IPS DF 6.9 (cell line): Measurements from ENCODE around the gene TSPAN18.

Experiments
- DNase-seq: peaks from one replicate; pipeline ENCODE4 v3.0.0-alpha.2; 2013; ENCODE audit warnings: low read depth, low spot score
- H3K27ac ChIP-seq: one replicate; pipeline ENCODE4 v1.5.1; 2013; ENCODE audit warnings: low read length, control low read depth
- H3K27me3 ChIP-seq: 2 replicates; pipeline ENCODE4 v1.6.1; 2013; ENCODE audit warnings: mild to moderate bottlenecking, low read length; ENCODE audit not compliant: control insufficient read depth, insufficient read depth
- H3K36me3 ChIP-seq: 2 replicates; pipeline ENCODE4 v1.6.1; 2013; ENCODE audit warnings: low read length; ENCODE audit not compliant: control insufficient read depth, insufficient read depth
- H3K4me1 ChIP-seq: 2 replicates; pipeline ENCODE4 v1.6.1; 2013; ENCODE audit warnings: low read length; ENCODE audit not compliant: control insufficient read depth, insufficient read depth
- H3K4me3 ChIP-seq: 2 replicates; pipeline ENCODE4 v1.5.1; 2013; ENCODE audit warnings: mild to moderate bottlenecking, low read length
- H3K9me3 ChIP-seq: 2 replicates; pipeline ENCODE4 v1.6.1; 2013; ENCODE audit warnings: low read length, inconsistent platforms; ENCODE audit not compliant: control insufficient read depth, insufficient read depth
- WGBS: extraction: QIAGEN DNeasy Blood & Tissue Kit; methylation state at CpG from one replicate; pipeline ENCODE4 v1.1.7; 2013; ENCODE audit warnings: mixed read lengths, missing lambda C conversion rate; ENCODE audit not compliant: insufficient read length, insufficient coverage; 5-methylcytosine and 5-hydroxymethylcytosine counted together

TSPAN18 gene

DNA sequence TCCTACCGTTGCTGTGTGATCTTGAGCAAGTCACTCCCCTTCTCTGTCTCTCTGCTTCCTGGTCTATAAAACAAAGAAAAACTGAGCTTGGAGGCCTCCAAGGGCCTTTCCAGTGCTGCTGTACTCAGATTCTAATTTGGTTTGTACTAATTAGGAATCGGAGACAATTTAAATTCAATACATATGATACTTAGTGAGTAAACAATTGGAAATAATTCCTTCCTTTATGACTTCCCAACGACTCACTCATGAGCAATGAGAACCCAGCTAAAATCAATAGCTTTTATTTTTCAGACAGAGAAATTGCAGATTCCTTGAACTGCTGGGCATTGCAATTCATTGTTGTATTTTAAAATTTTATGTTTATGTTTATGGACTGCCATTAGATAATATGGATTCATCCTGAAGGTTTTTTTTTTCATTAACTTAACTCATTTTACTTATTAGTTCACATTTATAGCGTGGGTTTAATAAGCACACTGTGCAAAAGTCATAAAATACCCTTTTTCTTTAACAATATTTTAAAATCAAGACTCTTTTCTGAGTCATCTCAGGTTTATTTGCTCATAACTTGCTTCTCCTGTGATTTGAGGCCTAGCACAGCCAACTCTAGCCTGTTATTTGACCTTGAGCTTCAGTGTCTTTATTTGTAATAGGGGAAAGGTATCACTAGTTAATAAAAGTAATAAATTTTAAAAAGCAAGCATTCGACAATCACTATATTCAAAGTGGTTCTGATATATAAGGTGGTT lies 128.2 kb downstream of the TSPAN18 start:
- no peaks in the 10 kb centered on the region for H3K27me3 ChIP-seq
- H3K4me3 ChIP-seq, result no peak overlapping the region
- no CpG with 5 or more reads among the region's 5 CpGs for WGBS
- no peak for DNase-seq
- H3K4me1 ChIP-seq, result peaks cover 4% of the 10 kb centered on the region; the same call in 1 of the 2 replicates
- no peaks in the 10 kb centered on the region for H3K9me3 ChIP-seq
- no peak overlapping the region for H3K27ac ChIP-seq
- H3K36me3 ChIP-seq, result no peaks in the 10 kb centered on the region

DNA sequence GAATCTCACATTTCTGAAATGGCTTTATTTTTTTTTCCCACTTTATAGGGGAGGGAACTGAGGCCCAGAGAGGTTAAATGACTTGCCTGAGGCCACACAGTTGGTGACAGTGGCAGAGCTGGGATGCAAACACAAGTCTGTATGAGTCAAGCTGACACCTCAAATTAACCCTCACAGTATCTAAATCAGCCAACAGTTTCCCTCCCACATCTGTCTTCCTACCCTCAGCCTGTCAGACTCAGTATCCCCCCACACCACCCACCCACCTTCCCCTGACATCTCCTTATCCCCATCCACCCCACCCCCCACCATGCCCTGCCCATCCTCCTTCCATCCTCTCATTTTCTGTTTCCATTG lies 128.7 kb downstream of the TSPAN18 start:
- H3K27ac ChIP-seq, result no peak overlapping the region
- H3K27me3 ChIP-seq, result no peaks in the 10 kb centered on the region
- no peaks in the 10 kb centered on the region for H3K36me3 ChIP-seq
- DNase-seq, result no peak
- no peak overlapping the region for H3K4me3 ChIP-seq
- no peaks in the 10 kb centered on the region for H3K9me3 ChIP-seq
- H3K4me1 ChIP-seq, result peaks cover 4% of the 10 kb centered on the region; the same call in 1 of the 2 replicates

DNA sequence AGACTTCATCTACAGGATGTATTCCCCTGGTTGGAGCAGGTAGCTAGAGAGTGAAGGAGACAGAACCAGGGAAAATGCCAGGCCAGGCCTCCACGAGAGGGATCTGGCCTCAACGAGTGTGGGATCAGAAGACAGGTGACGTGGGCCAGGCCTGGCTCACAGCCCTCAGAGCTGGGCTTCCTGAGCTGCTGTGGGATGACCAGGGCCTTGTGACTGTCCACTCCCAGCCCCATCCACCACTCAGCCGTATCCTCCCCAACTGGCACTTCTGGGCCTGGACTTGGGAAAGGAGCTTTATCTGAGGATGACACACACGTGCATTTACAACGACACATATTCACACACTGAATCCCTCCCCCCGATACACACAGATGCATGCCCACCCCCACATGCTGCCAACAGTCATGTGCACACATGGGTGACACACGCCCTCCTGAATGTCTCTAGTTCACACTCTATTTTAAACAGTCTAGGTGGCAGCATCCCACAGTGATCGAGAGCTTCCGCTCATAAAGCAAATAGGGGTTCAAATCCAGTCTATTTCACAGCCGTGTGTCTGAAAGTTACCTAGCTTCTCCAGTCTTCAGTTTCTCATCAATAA lies 130.8 kb downstream of the TSPAN18 start:
- no peak for DNase-seq
- Histone ChIP-seq H3K4me1 (peaks cover 9% of the 10 kb centered on the region), H3K27ac (no peak overlapping the region), H3K36me3 (no peaks in the 10 kb centered on the region), H3K27me3 (no peaks in the 10 kb centered on the region), H3K9me3 (no peaks in the 10 kb centered on the region), H3K4me3 (no peak overlapping the region)
- no CpG with 5 or more reads among the region's 11 CpGs for WGBS

DNA sequence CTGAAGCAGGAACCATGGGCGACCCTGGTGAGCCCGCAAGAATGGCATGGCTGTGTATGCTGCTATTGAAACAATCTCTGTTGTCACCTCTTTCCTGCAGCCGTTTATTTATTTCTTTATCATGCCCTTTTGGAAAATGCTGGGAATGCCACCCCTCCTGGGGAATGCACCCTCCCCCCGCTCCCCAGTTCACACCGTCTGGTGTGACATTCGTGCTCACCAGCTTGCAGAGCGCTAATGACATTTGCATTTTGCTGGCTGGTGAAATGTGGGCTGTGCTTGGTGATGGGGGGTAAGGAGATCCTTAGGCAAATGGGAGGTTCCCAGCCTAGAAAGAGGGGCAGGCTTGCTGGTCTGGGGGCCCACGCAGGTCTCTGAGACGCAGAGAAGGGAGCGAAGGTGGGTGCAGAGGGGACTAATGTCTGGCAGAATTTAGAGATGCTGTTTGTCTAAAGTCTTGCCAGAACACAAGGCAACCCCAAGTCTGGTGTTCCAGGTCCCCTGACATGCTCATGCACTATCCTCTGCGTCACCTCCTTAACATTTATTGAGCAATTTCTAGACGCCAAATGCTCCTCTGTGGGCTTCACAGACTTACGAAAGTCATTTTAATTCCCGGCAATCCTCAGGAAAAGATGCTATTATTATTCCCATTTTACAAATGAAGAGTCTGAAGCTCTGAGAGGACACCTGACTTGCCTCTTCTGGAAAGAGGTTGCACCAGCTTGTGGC lies 132.2 kb downstream of the TSPAN18 start:
- WGBS, result no CpG with 5 or more reads among the region's 14 CpGs
- no peak for DNase-seq
- peaks cover 12% of the 10 kb centered on the region for H3K4me1 ChIP-seq

DNA sequence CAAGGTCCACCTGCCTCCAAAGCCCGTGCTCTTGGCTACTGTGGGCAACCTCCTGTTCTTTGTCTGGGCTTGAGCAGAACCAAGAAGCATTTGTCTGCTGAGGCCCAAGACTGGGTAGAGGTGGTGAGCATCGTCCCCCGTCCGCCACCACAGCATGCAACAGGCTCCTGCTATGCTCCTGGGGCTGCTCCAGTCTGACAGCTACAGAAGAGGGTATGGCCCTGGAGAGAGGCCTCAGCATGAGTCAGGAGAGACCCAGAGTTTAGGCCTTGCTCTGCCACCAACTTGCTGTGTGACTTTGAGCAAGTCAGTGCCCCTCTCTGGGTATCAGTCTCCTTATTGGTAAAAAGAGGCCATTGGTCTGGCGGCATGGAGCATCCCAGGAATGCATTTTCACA lies 132.8 kb downstream of the TSPAN18 start:
- no peak for DNase-seq
- Histone ChIP-seq H3K27me3 (no peaks in the 10 kb centered on the region), H3K27ac (no peak overlapping the region), H3K4me1 (peaks cover 12% of the 10 kb centered on the region), H3K4me3 (no peak overlapping the region), H3K9me3 (no peaks in the 10 kb centered on the region), H3K36me3 (no peaks in the 10 kb centered on the region)
- no CpG with 5 or more reads among the region's 5 CpGs for WGBS

More for the DNA sequence above, 132.2 kb downstream of the TSPAN18 start:
- Histone ChIP-seq H3K4me3 (no peak overlapping the region), H3K9me3 (no peaks in the 10 kb centered on the region), H3K27ac (no peak overlapping the region), H3K27me3 (no peaks in the 10 kb centered on the region), H3K36me3 (no peaks in the 10 kb centered on the region)

DNA sequence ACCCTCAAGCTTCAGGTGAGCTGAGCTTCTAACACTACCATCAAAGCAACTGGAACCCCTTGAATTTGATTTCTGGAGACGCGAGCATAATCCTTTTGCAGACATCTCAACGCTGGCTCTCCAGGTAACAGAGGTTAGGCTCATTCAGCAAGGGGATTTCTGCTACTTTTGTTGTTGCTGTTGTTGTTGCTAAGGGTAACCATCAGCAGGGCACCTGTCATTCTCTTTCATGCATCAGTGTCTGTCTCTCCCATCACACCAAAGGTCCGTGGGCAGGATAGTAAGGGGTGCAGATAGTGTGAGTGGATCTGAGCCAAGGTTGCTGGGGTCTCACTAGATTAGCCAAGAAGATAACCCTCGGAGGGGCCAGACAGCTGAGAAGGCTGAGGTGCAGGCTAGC lies 133.6 kb downstream of the TSPAN18 start:
- Histone ChIP-seq H3K27me3 (no peaks in the 10 kb centered on the region), H3K9me3 (no peaks in the 10 kb centered on the region), H3K4me1 (peaks cover 12% of the 10 kb centered on the region), H3K27ac (no peak overlapping the region), H3K36me3 (no peaks in the 10 kb centered on the region), H3K4me3 (no peak overlapping the region)
- DNase-seq, result no peak
- WGBS, result no CpG with 5 or more reads among the region's 5 CpGs

DNA sequence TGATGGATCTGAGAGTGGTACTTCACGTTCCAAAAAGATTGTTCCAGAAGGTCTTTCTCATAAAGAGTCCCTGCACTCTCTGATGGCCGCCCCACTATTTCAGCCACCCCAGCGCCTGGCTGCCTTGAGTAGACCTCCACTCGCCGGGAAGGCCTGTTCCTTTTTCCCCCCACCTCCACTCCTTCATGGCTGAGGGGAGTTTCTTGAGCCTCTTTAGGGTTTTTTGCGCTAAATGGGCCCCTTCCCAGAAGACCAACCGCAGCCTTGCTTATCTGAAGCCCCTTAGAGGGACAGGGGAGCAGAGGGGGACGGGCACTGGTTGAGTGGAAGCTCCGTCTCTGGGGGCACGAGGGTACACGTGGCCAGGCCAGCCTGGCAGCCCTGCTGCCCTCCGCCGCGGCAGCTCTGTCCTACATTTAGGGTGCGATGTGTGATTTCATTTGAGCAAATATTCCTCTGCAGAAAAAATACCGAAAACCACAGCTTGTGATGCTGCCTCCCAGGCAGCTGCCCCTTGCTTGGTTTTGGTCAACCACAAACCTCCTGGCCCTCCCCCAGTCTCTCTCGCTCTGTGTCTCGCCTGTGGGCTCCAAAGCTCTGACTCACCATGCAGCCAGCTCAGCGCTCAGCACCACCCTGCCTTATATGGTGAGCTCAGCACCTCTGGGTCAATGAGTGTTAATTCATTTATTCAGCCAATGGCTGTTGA lies 135.2 kb downstream of the TSPAN18 start:
- DNase-seq, result peak; percentile 35

DNA sequence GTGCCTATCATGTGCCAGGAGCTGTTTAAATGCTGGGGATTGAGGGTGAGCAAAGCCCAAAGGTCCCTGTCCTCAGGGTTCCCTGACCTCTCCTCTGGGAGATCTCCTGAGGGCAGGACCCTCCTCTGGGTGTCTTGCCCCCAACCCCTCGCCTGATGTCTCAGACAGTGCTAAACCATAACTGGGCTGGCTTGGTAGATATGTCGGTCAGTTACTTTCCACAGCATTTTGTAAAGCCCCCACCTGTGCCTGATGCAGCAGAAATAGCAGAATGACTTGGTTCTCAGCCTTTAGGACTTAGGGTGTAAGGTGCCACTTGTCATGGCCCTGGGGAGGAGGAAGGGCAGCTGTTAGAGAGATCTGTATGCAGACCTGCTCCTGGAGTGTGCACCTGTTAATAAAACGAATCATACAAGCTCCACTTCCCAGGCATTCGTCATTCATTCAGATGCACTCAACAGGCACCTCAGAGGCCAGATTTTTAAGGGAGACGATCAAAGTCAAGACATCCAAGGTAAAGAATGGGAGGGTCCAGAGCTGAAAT lies 135.9 kb downstream of the TSPAN18 start:
- H3K4me3 ChIP-seq, result no peak overlapping the region
- no peak for DNase-seq
- H3K9me3 ChIP-seq, result no peaks in the 10 kb centered on the region
- no peaks in the 10 kb centered on the region for H3K27me3 ChIP-seq
- H3K27ac ChIP-seq, result no peak overlapping the region
- no CpG with 5 or more reads among the region's 5 CpGs for WGBS
- no peaks in the 10 kb centered on the region for H3K36me3 ChIP-seq
- H3K4me1 ChIP-seq, result peaks cover 16% of the 10 kb centered on the region

More for the DNA sequence above, 135.2 kb downstream of the TSPAN18 start:
- H3K9me3 ChIP-seq, result no peaks in the 10 kb centered on the region
- H3K4me3 ChIP-seq, result no peak overlapping the region
- no peaks in the 10 kb centered on the region for H3K36me3 ChIP-seq
- no CpG with 5 or more reads among the region's 19 CpGs for WGBS
- H3K27me3 ChIP-seq, result no peaks in the 10 kb centered on the region
- H3K4me1 ChIP-seq, result peaks cover 16% of the 10 kb centered on the region
- no peak overlapping the region for H3K27ac ChIP-seq

DNA sequence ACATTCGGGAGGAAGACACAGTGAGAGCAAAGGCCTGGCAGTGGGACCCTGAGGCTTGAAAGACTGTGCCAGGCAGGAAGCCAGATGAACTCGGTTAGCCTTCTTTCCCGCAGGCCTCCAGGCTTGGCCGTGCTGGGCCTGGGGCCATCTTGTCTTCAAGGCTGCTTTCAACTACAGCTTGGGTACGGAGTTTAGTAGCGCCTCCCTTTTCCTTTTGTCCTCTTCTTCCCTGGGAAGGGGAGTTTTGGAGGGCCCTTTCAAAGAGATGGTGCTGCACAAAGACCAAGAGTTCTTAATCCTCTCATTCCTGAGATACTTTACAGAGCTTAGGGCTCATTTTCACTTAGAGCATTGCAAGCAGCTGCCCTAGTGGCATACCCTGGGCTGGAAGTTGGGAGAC lies 136.5 kb downstream of the TSPAN18 start:
- DNase-seq, result no peak
- no CpG with 5 or more reads among the region's 6 CpGs for WGBS
- Histone ChIP-seq H3K36me3 (no peaks in the 10 kb centered on the region), H3K4me1 (peaks cover 16% of the 10 kb centered on the region), H3K27me3 (no peaks in the 10 kb centered on the region), H3K4me3 (no peak overlapping the region), H3K27ac (no peak overlapping the region), H3K9me3 (no peaks in the 10 kb centered on the region)

DNA sequence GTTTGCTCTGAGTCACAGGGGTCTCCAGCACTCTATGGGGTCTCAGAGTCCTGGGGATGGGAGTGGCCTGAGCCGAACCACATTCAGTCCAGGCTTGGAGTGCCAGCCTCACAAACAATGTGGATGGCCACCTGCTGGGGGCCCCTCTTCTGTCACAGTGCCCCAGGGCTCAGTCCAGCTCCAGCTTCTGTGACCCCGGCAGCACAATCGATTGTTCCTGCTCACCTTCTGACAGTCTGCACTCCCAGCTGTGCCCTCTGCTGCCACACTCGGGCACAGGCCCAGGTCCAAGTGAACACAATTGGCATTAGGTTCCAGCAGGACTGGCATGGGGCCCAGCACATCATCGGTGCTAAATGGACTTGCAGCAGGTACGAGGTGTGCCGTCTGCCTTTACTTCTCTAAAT lies 139.1 kb downstream of the TSPAN18 start:
- H3K4me3 ChIP-seq, result no peak overlapping the region

More for the DNA sequence above, 139.1 kb downstream of the TSPAN18 start:
- H3K27me3 ChIP-seq, result no peaks in the 10 kb centered on the region
- H3K27ac ChIP-seq, result no peak overlapping the region
- no CpG with 5 or more reads among the region's 7 CpGs for WGBS
- no peak for DNase-seq
- peaks cover 12% of the 10 kb centered on the region for H3K4me1 ChIP-seq
- no peaks in the 10 kb centered on the region for H3K36me3 ChIP-seq
- H3K9me3 ChIP-seq, result no peaks in the 10 kb centered on the region
